Hepatocyte (in vitro differentiated cells): ENCODE results near the gene ABCA13.

ENCODE experiments used
- EZH2 ChIP-seq: fragments of 200-600 bp; sonication (generic); IDR thresholded peaks from 2 replicates; pipeline ENCODE4 v1.6.1; 2016; ENCODE audit warnings: antibody characterized with exemption, mild to moderate bottlenecking, borderline replicate concordance
- TF ChIP-seq, protein P1 (sequence below): fragments of 200-600 bp; sonication (generic); IDR thresholded peaks from 2 replicates; pipeline ENCODE4 v1.5.1; 2016; ENCODE audit warnings: antibody characterized with exemption, mild to moderate bottlenecking; ENCODE audit not compliant: poor library complexity

GRCh38 chr7:48173313-48173712 is 2.1 kb downstream of the ABCA13 start:
- TF ChIP-seq, protein P1, sequence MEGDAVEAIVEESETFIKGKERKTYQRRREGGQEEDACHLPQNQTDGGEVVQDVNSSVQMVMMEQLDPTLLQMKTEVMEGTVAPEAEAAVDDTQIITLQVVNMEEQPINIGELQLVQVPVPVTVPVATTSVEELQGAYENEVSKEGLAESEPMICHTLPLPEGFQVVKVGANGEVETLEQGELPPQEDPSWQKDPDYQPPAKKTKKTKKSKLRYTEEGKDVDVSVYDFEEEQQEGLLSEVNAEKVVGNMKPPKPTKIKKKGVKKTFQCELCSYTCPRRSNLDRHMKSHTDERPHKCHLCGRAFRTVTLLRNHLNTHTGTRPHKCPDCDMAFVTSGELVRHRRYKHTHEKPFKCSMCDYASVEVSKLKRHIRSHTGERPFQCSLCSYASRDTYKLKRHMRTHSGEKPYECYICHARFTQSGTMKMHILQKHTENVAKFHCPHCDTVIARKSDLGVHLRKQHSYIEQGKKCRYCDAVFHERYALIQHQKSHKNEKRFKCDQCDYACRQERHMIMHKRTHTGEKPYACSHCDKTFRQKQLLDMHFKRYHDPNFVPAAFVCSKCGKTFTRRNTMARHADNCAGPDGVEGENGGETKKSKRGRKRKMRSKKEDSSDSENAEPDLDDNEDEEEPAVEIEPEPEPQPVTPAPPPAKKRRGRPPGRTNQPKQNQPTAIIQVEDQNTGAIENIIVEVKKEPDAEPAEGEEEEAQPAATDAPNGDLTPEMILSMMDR = no peak
- no peak for TF ChIP-seq EZH2
